Endodermal cell (in vitro differentiated cells): Measurements from ENCODE around the gene MCF2L2. TPM values are rescaled to one million over a fixed set of nuclear protein-coding genes. Genes with fewer than 3 reads are reported as not detected.

Experiments used
- DNase-seq: peaks from one replicate; pipeline ENCODE4 v3.0.0-alpha.2; 2017
- H3K27ac ChIP-seq: 2 replicates; pipeline ENCODE4 v1.5.1; 2013; ENCODE audit warnings: mild to moderate bottlenecking, low read depth, low read length, moderate library complexity
- H3K27me3 ChIP-seq: 2 replicates; pipeline ENCODE4 v1.6.1; 2013; ENCODE audit warnings: mild to moderate bottlenecking, low read length, moderate library complexity; ENCODE audit not compliant: insufficient read depth, control insufficient read depth, poor library complexity, severe bottlenecking
- H3K36me3 ChIP-seq: 2 replicates; pipeline ENCODE4 v1.7.0; 2013; ENCODE audit warnings: mild to moderate bottlenecking, low read length, moderate library complexity; ENCODE audit not compliant: control insufficient read depth, insufficient read depth
- H3K4me1 ChIP-seq: one replicate; pipeline ENCODE4 v1.7.0; 2013; ENCODE audit warnings: low read length; ENCODE audit not compliant: control insufficient read depth, insufficient read depth
- H3K4me3 ChIP-seq: 2 replicates; pipeline ENCODE4 v1.5.1; 2013; ENCODE audit warnings: mild to moderate bottlenecking, low read length, moderate library complexity
- H3K9ac ChIP-seq: 2 replicates; pipeline ENCODE4 v1.6.1; 2013; ENCODE audit warnings: mild to moderate bottlenecking, low read length, moderate library complexity; ENCODE audit not compliant: poor library complexity, severe bottlenecking; ENCODE audit errors: extremely low read depth
- H3K9me3 ChIP-seq: 2 replicates; pipeline ENCODE4 v1.6.1; 2013; ENCODE audit warnings: mild to moderate bottlenecking, low read length, moderate library complexity; ENCODE audit not compliant: control insufficient read depth
- H3K27ac Mint-ChIP-seq: 2 replicates; pipeline ENCODE4 v1.8.0; 2020; ENCODE audit warnings: mixed read lengths
- H3K27me3 Mint-ChIP-seq: 2 replicates; pipeline ENCODE4 v1.8.0; 2021; ENCODE audit warnings: mild to moderate bottlenecking, mixed read lengths; ENCODE audit not compliant: insufficient read depth
- H3K36me3 Mint-ChIP-seq: 2 replicates; pipeline ENCODE4 v1.8.0; 2020; ENCODE audit warnings: low read depth, mixed read lengths
- H3K4me1 Mint-ChIP-seq: 2 replicates; pipeline ENCODE4 v1.8.0; 2020; ENCODE audit warnings: mixed read lengths
- H3K4me3 Mint-ChIP-seq: 2 replicates; pipeline ENCODE4 v1.8.0; 2020; ENCODE audit warnings: mild to moderate bottlenecking, moderate library complexity, mixed read lengths
- H3K9me3 Mint-ChIP-seq: 2 replicates; pipeline ENCODE4 v1.8.0; 2020; ENCODE audit warnings: mild to moderate bottlenecking, mixed read lengths
- CTCF ChIP-seq: fragments of 200-600 bp; sonication (generic); conservative IDR thresholded peaks from 2 replicates; pipeline ENCODE4 v1.5.0; 2021; ENCODE audit warnings: antibody characterized with exemption, mild to moderate bottlenecking
- WGBS, 2 experiments: methylation state at CpG; one replicate each; pipeline versions ENCODE4 v1.1.5 to v1.1.7; 2013; ENCODE audit warnings: missing lambda C conversion rate in 2 of 2, mixed read lengths in 1 of 2; ENCODE audit not compliant: insufficient coverage in 1 of 2, insufficient read length in 1 of 2; 5-methylcytosine and 5-hydroxymethylcytosine counted together
- total RNA-seq, 2 donors: library from RNA; stranded (reverse); fragmentation: NEBNext Ultra II Directional in 1 of 2; extraction: Animal tissue kit (Norgen Biotek cat#: 25700) in 1 of 2; gene quantifications; 2 replicates in 1 of 2; 3 replicates in 1 of 2; pipeline ENCODE4 v1.2.1, GENCODE V29; 2021

Gene MCF2L2
- total RNA-seq, 2 donors from 2014 or later, result 72.6 to 86.5 TPM

DNA sequence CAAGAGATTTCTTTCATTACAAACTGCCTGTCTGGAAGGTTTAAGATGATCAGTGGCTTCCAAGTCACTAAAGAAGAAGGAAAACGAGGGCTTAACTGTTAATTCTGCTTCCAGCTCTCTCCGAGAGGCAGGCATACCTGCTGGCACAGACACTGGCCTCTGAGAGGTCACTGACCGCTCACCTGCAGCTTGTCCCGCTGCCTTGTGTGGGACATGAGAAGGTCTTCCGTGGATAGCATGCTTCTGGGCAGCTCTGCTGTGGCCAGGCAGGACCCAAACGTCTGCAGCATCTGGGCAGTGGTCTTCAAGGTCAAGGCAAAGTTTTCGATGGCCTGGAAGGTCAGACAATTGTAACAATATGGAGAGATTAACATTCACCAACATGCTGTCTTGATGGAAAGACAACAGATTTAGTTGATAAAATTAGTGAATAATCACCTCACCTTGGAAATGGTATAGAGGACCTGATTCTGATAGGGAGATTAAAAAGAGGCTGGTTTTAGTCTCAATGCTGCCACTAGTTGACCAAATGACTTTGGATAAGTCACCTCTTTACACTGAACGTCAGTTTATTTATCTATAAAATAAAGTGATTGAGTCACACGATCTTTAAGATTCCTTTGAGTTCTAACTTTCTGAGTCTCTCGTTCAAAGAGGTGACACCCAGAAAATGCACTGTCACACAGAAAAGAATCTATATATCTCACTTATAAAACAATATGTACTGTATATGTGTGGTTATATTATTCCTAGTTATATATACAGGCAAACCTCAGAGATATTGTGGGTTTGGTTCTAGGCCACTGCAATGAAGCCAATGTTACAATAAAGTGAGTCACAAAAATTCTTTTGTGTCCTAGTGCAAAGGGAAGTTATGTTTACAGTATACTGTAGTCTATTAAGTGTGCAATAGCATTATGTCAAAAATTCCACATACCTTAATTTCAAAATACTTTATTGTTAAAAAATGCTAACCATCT, 110.2 kb downstream of the MCF2L2 start:
- Histone ChIP-seq H3K4me1 (peaks cover 9% of the 10 kb centered on the region), H3K27ac (no peak overlapping the region), H3K4me3 (no peak overlapping the region), H3K9me3 (no peaks in the 10 kb centered on the region), H3K9ac (no peak overlapping the region), H3K36me3 (peaks cover 91% of the 10 kb centered on the region), H3K27me3 (no peaks in the 10 kb centered on the region)
- peak overlapping the region; percentile 50 for H3K27ac Mint-ChIP-seq
- TF ChIP-seq CTCF, result no peak
- H3K36me3 Mint-ChIP-seq, result peaks cover 63% of the 10 kb centered on the region
- H3K4me3 Mint-ChIP-seq, result no peak overlapping the region
- no peak for DNase-seq
- peaks cover 8% of the 10 kb centered on the region for H3K4me1 Mint-ChIP-seq
- H3K9me3 Mint-ChIP-seq, result no peaks in the 10 kb centered on the region
- no peaks in the 10 kb centered on the region for H3K27me3 Mint-ChIP-seq
- 93 to 97% methylated on average over 7 to 9 of the region's 10 CpGs for WGBS, 2 experiments

- no peaks in the 10 kb centered on the region for H3K9me3 Mint-ChIP-seq
- H3K4me3 ChIP-seq, result no peak overlapping the region
- peaks cover 91% of the 10 kb centered on the region for H3K36me3 ChIP-seq
- no peak overlapping the region for H3K27ac ChIP-seq
- DNase-seq, result no peak
- H3K27ac Mint-ChIP-seq, result peak overlapping the region; percentile 17
- H3K4me1 ChIP-seq, result peaks cover 9% of the 10 kb centered on the region
- H3K36me3 Mint-ChIP-seq, result peaks cover 63% of the 10 kb centered on the region
- peaks cover 8% of the 10 kb centered on the region for H3K4me1 Mint-ChIP-seq
- WGBS, 2 experiments, result 95 to 99% methylated on average over 8 of the region's 8 CpGs
- H3K9ac ChIP-seq, result no peak overlapping the region
- H3K9me3 ChIP-seq, result no peaks in the 10 kb centered on the region
- no peaks in the 10 kb centered on the region for H3K27me3 Mint-ChIP-seq
- H3K27me3 ChIP-seq, result no peaks in the 10 kb centered on the region
- TF ChIP-seq CTCF, result no peak
- H3K4me3 Mint-ChIP-seq, result no peak overlapping the region
These were observed 111.1 kb downstream of the MCF2L2 start for GRCh38 chr3:183317271-183317670.

- H3K27ac Mint-ChIP-seq, result no peak overlapping the region
- Histone ChIP-seq H3K9ac (no peak overlapping the region), H3K36me3 (peaks cover 93% of the 10 kb centered on the region), H3K4me3 (no peak overlapping the region), H3K27ac (no peak overlapping the region), H3K4me1 (peaks cover 9% of the 10 kb centered on the region), H3K27me3 (no peaks in the 10 kb centered on the region), H3K9me3 (no peaks in the 10 kb centered on the region)
- no peak overlapping the region for H3K4me3 Mint-ChIP-seq
- WGBS, 2 experiments, result 97 to 99% methylated on average over 8 of the region's 8 CpGs
- H3K9me3 Mint-ChIP-seq, result no peaks in the 10 kb centered on the region
- H3K27me3 Mint-ChIP-seq, result no peaks in the 10 kb centered on the region
- no peak for DNase-seq
- peaks cover 6% of the 10 kb centered on the region for H3K4me1 Mint-ChIP-seq
- peaks cover 67% of the 10 kb centered on the region for H3K36me3 Mint-ChIP-seq
- no peak for TF ChIP-seq CTCF
These were observed 112.7 kb downstream of the MCF2L2 start for GRCh38 chr3:183315739-183316138.
